ENCODE data around the gene LRCH3. TPM values are rescaled to one million over a fixed set of nuclear protein-coding genes. Genes with fewer than 3 reads are reported as not detected.
"Not testable (repeated sequence)": the region's sequence is repeated elsewhere in the genome, so short reads cannot be mapped to it uniquely, and the experiment has no call there.

Gene LRCH3
- total RNA-seq, 1 donor from 2014 or later = 22.2 TPM

- H3K4me1 ChIP-seq = no peaks in the 10 kb centered on the region
- no peak overlapping the region for H3K27ac ChIP-seq
- DNase-seq (ENCODE audit: low spot score in 2 of 2) = no peak
- H3K27me3 ChIP-seq = no peaks in the 10 kb centered on the region
- no peak for TF ChIP-seq CTCF (IDR thresholded peaks at IDR 0.05)
- no peaks in the 10 kb centered on the region for H3K9me3 ChIP-seq
- no peak overlapping the region for H3K4me3 ChIP-seq
- H3K36me3 ChIP-seq = no peaks in the 10 kb centered on the region
- intact Hi-C loops (cut with DNase I) = no loop called here
Observed at GRCh38 chr3:197926418-197926817, 135.4 kb downstream of the LRCH3 start.

- H3K4me1 ChIP-seq; H3K36me3 ChIP-seq; H3K4me3 ChIP-seq; H3K9me3 ChIP-seq; H3K27ac ChIP-seq; DNase-seq (ENCODE audit: low spot score in 2 of 2); intact Hi-C loops (cut with DNase I); H3K27me3 ChIP-seq: not testable (repeated sequence)
Observed at GRCh38 chr3:197927578-197927977, 136.5 kb downstream of the LRCH3 start.

GRCh38 chr3:197936819-197937384 lies 145.8 kb downstream of the LRCH3 start:
- Histone ChIP-seq H3K27me3 (no peaks in the 10 kb centered on the region), H3K4me1 (no peaks in the 10 kb centered on the region), H3K27ac (no peak overlapping the region), H3K4me3 (no peak overlapping the region), H3K36me3 (no peaks in the 10 kb centered on the region), H3K9me3 (no peaks in the 10 kb centered on the region)
- no peak for TF ChIP-seq CTCF (IDR thresholded peaks at IDR 0.05)
- intact Hi-C loops (cut with DNase I) = no loop called here
- no peak for DNase-seq (ENCODE audit: low spot score in 2 of 2)

Other genes starting within 250 kb of the LRCH3 start
- gene BDH1, start 235.3 kb upstream of the LRCH3 start, total RNA-seq = not detected
- gene RUBCN, start 54.4 kb upstream of the LRCH3 start, total RNA-seq = 27.4 TPM
- 14.0 TPM for gene FYTTD1, start 41.4 kb upstream of the LRCH3 start, total RNA-seq
- 291 TPM for gene RPL35A, start 158.9 kb downstream of the LRCH3 start, total RNA-seq
- 0.32 TPM for gene LMLN, start 169.0 kb downstream of the LRCH3 start, total RNA-seq

All from ascending aorta (tissue), 2 donors.